H1 (cell line): ENCODE measurements around the gene IP6K3. TPM values are rescaled to one million over a fixed set of nuclear protein-coding genes. Genes with fewer than 3 reads are reported as not detected.
A peak's percentile ranks its signal among the peaks of the same experiment; 100 is the strongest.

Experiments
- CTCF ChIA-PET: fragments of 300-600 bp; sonication (Branson Sonifier 250); formaldehyde crosslinking; loops from one replicate; lab custom pipeline; 2021; ENCODE audit not compliant: partially characterized antibody; lab: Charles Lee
- POLR2A ChIA-PET: fragments of 300-600 bp; sonication (Branson Sonifier 250); formaldehyde crosslinking; loops from one replicate; lab custom pipeline; 2021; ENCODE audit warnings: inconsistent platforms; ENCODE audit not compliant: partially characterized antibody; lab: Charles Lee
- DNase-seq, 2 experiments: peaks; one replicate each; pipeline versions ENCODE4 v3.0.0 to v3.0.0-alpha.2; 2010 to 2022; ENCODE audit warnings: low spot score in 2 of 2, low read depth in 1 of 2, mixed read lengths in 1 of 2
- FAIRE-seq: peaks from 2 replicates; lab custom pipeline; 2011; peaks lifted over from hg19 to GRCh38; lab: Jason Lieb, UNC
- H2AFZ ChIP-seq: 2 replicates; pipeline ENCODE4 v1.8.1; 2012; ENCODE audit warnings: low read length, inconsistent platforms
- H2AK5ac ChIP-seq: 2 replicates; pipeline ENCODE4 v1.6.1; 2013; ENCODE audit warnings: low read depth, low read length
- H2BK120ac ChIP-seq: replicated peaks from 2 replicates; pipeline ENCODE3; 2013; ENCODE audit warnings: low read depth, low read length, inconsistent platforms
- H2BK12ac ChIP-seq: 2 replicates; pipeline ENCODE4 v1.6.1; 2013; ENCODE audit warnings: low read depth, low read length
- H2BK15ac ChIP-seq: 2 replicates; pipeline ENCODE4 v1.6.1; 2013; ENCODE audit warnings: low read length
- H2BK20ac ChIP-seq: 2 replicates; pipeline ENCODE4 v1.6.1; 2013; ENCODE audit warnings: low read length
- H2BK5ac ChIP-seq: 2 replicates; pipeline ENCODE4 v1.6.1; 2013; ENCODE audit warnings: low read depth, low read length
- H3K14ac ChIP-seq: 2 replicates; pipeline ENCODE4 v1.6.1; 2013; ENCODE audit warnings: inconsistent platforms; ENCODE audit not compliant: insufficient read length
- H3K18ac ChIP-seq: 2 replicates; pipeline ENCODE4 v1.6.1; 2013; ENCODE audit warnings: low read length; ENCODE audit errors: extremely low read depth
- H3K23ac ChIP-seq: 2 replicates; pipeline ENCODE4 v1.6.1; 2013; ENCODE audit warnings: inconsistent platforms; ENCODE audit not compliant: insufficient read length
- H3K23me2 ChIP-seq: 2 replicates; pipeline ENCODE4 v1.6.1; 2013; ENCODE audit warnings: low read depth, low read length
- H3K27ac ChIP-seq: 2 replicates; pipeline ENCODE4 v1.6.1; 2011; ENCODE audit warnings: low read depth, low read length, inconsistent platforms
- H3K27me3 ChIP-seq, 4 experiments: replicated peaks in 1 of 4; 1 replicate in 1 of 4; 2 replicates in 3 of 4; pipeline versions ENCODE4 v1.6.1 to v1.8.1; 2011 to 2013; ENCODE audit warnings: low read length in 3 of 4, mild to moderate bottlenecking in 3 of 4, inconsistent platforms in 2 of 4, mixed read lengths in 2 of 4, moderate library complexity in 1 of 4; ENCODE audit not compliant: control insufficient read depth in 3 of 4, insufficient read depth in 3 of 4; ENCODE audit errors: extremely low read depth in 1 of 4
- H3K36me3 ChIP-seq, 4 experiments: 2 replicates each; pipeline versions ENCODE4 v1.6.1 to v1.8.1; 2011 to 2013; ENCODE audit warnings: mild to moderate bottlenecking in 4 of 4, low read length in 3 of 4, moderate library complexity in 2 of 4, control low read depth in 1 of 4, inconsistent platforms in 1 of 4; ENCODE audit not compliant: insufficient read depth in 4 of 4, control insufficient read depth in 2 of 4
- H3K4ac ChIP-seq: replicated peaks from 2 replicates; pipeline ENCODE3; 2013; ENCODE audit warnings: low read length, low read depth, mixed read lengths, inconsistent platforms; ENCODE audit not compliant: insufficient read length
- H3K4me1 ChIP-seq, 4 experiments: replicated peaks in 1 of 4; 1 replicate in 1 of 4; 2 replicates in 3 of 4; pipeline versions ENCODE4 v1.6.1 to v1.8.1; 2011 to 2013; ENCODE audit warnings: low read length in 3 of 4, inconsistent platforms in 2 of 4, mixed read lengths in 1 of 4; ENCODE audit not compliant: insufficient read depth in 4 of 4, control insufficient read depth in 3 of 4
- H3K4me2 ChIP-seq, 2 experiments: 2 replicates each; pipeline versions ENCODE4 v1.6.1 to v1.8.1; 2011 to 2013; ENCODE audit warnings: low read depth in 2 of 2, low read length in 2 of 2, control low read depth in 1 of 2, inconsistent platforms in 1 of 2, mild to moderate bottlenecking in 1 of 2; ENCODE audit not compliant: insufficient read depth in 1 of 2
- H3K4me3 ChIP-seq, 4 experiments: fragments of 200-600, 300-600 bp in 1 of 4; sonication (generic), shearing (Covaris generic), sonication (Bioruptor Twin) in 1 of 4; 2 replicates each; pipeline versions ENCODE4 v1.5.1 to v1.8.1; 2011 to 2016; ENCODE audit warnings: low read length in 4 of 4, low read depth in 3 of 4, control low read depth in 2 of 4, inconsistent platforms in 2 of 4, mild to moderate bottlenecking in 2 of 4, mixed read lengths in 1 of 4, moderate library complexity in 1 of 4; ENCODE audit not compliant: insufficient read depth in 2 of 4; ENCODE audit errors: extremely low read depth in 1 of 4
- H3K56ac ChIP-seq: replicated peaks from 2 replicates; pipeline ENCODE3; 2013; ENCODE audit warnings: low read depth, mild to moderate bottlenecking, mixed read lengths, low read length, inconsistent platforms; ENCODE audit not compliant: insufficient read length
- H3K79me1 ChIP-seq: 2 replicates; pipeline ENCODE4 v1.6.1; 2013; ENCODE audit warnings: low read depth, low read length, control low read depth
- H3K79me2 ChIP-seq, 2 experiments: 2 replicates each; pipeline versions ENCODE4 v1.6.1 to v1.8.1; 2012 to 2013; ENCODE audit warnings: low read length in 2 of 2, mild to moderate bottlenecking in 2 of 2, inconsistent platforms in 1 of 2; ENCODE audit not compliant: insufficient read depth in 2 of 2, control insufficient read depth in 1 of 2
- H3K9ac ChIP-seq, 4 experiments: replicated peaks in 1 of 4; 1 replicate in 1 of 4; 2 replicates in 3 of 4; pipeline versions ENCODE4 v1.6.1 to v1.8.1; 2011 to 2013; ENCODE audit warnings: low read depth in 3 of 4, low read length in 3 of 4, control low read depth in 2 of 4, mild to moderate bottlenecking in 2 of 4, moderate library complexity in 2 of 4, inconsistent platforms in 1 of 4; ENCODE audit errors: extremely low read depth in 1 of 4
- H3K9me3 ChIP-seq, 2 experiments: 2 replicates each; pipeline versions ENCODE4 v1.6.1 to v1.8.1; 2012 to 2013; ENCODE audit warnings: mild to moderate bottlenecking in 2 of 2, moderate library complexity in 2 of 2, control low read depth in 1 of 2, inconsistent platforms in 1 of 2, low read depth in 1 of 2, low read length in 1 of 2, mixed read lengths in 1 of 2; ENCODE audit not compliant: insufficient read depth in 2 of 2
- H4K20me1 ChIP-seq, 2 experiments: replicated peaks in 1 of 2; 2 replicates each; pipeline versions ENCODE3 to v1.8.1; 2011 to 2013; ENCODE audit warnings: inconsistent platforms in 2 of 2, low read length in 2 of 2, mild to moderate bottlenecking in 1 of 2; ENCODE audit not compliant: insufficient read depth in 2 of 2, control insufficient read depth in 1 of 2
- H4K5ac ChIP-seq: 2 replicates; pipeline ENCODE4 v1.6.1; 2013; ENCODE audit warnings: low read length, low read depth, mixed read lengths, inconsistent platforms; ENCODE audit not compliant: insufficient read length
- H4K8ac ChIP-seq: 2 replicates; pipeline ENCODE4 v1.8.0; 2013; ENCODE audit warnings: mild to moderate bottlenecking, moderate library complexity, low read length, inconsistent platforms; ENCODE audit not compliant: insufficient read depth; ENCODE audit errors: extremely low read depth
- H4K91ac ChIP-seq: replicated peaks from 2 replicates; pipeline ENCODE3; 2013; ENCODE audit warnings: low read length, mixed read lengths, inconsistent platforms; ENCODE audit not compliant: insufficient read length
- CEBPB ChIP-seq: IDR thresholded peaks from 2 replicates; pipeline ENCODE4 v1.6.1; 2012; ENCODE audit warnings: low read depth, low read length
- CTBP2 ChIP-seq: IDR thresholded peaks from 2 replicates; pipeline ENCODE4 v1.7.0; 2011; ENCODE audit warnings: borderline replicate concordance, mild to moderate bottlenecking, moderate library complexity, mixed read lengths, low read length; ENCODE audit not compliant: insufficient read depth, insufficient read length
- HDAC2 ChIP-seq, 2 experiments: fragments of 300-600 bp in 1 of 2; sonication (generic) in 1 of 2; IDR thresholded peaks; 2 replicates each; pipeline ENCODE4 v1.6.1; 2011 to 2012; ENCODE audit warnings: low read depth in 2 of 2, low read length in 2 of 2, mild to moderate bottlenecking in 2 of 2, moderate library complexity in 2 of 2, borderline replicate concordance in 1 of 2, inconsistent platforms in 1 of 2
- SIN3A ChIP-seq, 2 experiments: IDR thresholded peaks in 1 of 2; conservative IDR thresholded peaks in 1 of 2; 2 replicates each; pipeline ENCODE4 v1.6.1; 2011 to 2012; ENCODE audit warnings: low read length in 2 of 2, improper control_type of control experiment in 1 of 2, low read depth in 1 of 2, mild to moderate bottlenecking in 1 of 2
- SP1 ChIP-seq: IDR thresholded peaks from 2 replicates; pipeline ENCODE4 v1.6.1; 2011; ENCODE audit warnings: low read depth, low read length
- SRF ChIP-seq: IDR thresholded peaks from 2 replicates; pipeline ENCODE4 v1.6.1; 2011; ENCODE audit warnings: mild to moderate bottlenecking, low read depth, low read length, moderate library complexity
- TAF1 ChIP-seq: IDR thresholded peaks from 2 replicates; pipeline ENCODE4 v1.6.1; 2011; ENCODE audit warnings: mild to moderate bottlenecking, low read depth, low read length
- TAF7 ChIP-seq: optimal IDR thresholded peaks from 2 replicates; pipeline ENCODE3; 2011; ENCODE audit warnings: low read depth, mild to moderate bottlenecking, inconsistent platforms, low read length, moderate library complexity, borderline replicate concordance
- WGBS, 2 experiments: shearing (Covaris generic) in 1 of 2; methylation state at CpG; one replicate each; pipeline versions ENCODE4 v1.1.6 to v1.1.7; 2013 to 2015; ENCODE audit warnings: low lambda C conversion rate in 2 of 2, mixed read lengths in 2 of 2, inconsistent platforms in 1 of 2, low coverage in 1 of 2, missing lambda C conversion rate in 1 of 2; ENCODE audit not compliant: insufficient replicate concordance in 2 of 2, insufficient coverage in 1 of 2, insufficient read length in 1 of 2; ENCODE audit errors: extremely low coverage in 1 of 2, missing lambda C conversion rate in 1 of 2; 5-methylcytosine and 5-hydroxymethylcytosine counted together
- polyA plus RNA-seq, 7 experiments: library from polyadenylated mRNA; depleted of rRNA in 3 of 7; stranded (reverse) in 5 of 7; unstranded in 2 of 7; fragments of >200 nt in 5 of 7; fragments of 200-250 nt in 2 of 7; gene quantifications; 1 replicate in 5 of 7; 2 replicates in 1 of 7; 4 replicates in 1 of 7; pipeline versions ENCODE4 v1.2.1 to v1.2.3, GENCODE V29; 2011 to 2013; ENCODE audit warnings: missing spikeins in 2 of 7, mixed read lengths in 2 of 7
- total RNA-seq: library from RNA; stranded (reverse); fragmentation: NEBNext Ultra II Directional; extraction: Animal tissue kit (Norgen Biotek cat#: 25700); gene quantifications from 2 replicates; pipeline ENCODE4 v1.2.1, GENCODE V29; 2021
- TF ChIP-seq, protein P1 (sequence below), 3 experiments: IDR thresholded peaks; 1 replicate in 2 of 3; 2 replicates in 1 of 3; pipeline versions ENCODE4 v1.5.1 to v1.6.1; 2011; ENCODE audit warnings: low read length in 3 of 3, mild to moderate bottlenecking in 3 of 3, inconsistent platforms in 2 of 3, low read depth in 1 of 3, moderate library complexity in 1 of 3; ENCODE audit not compliant: insufficient read depth in 1 of 3; ENCODE audit errors: control extremely low read depth in 1 of 3
- TF ChIP-seq, protein P2 (sequence below): IDR thresholded peaks from 2 replicates; pipeline ENCODE4 v1.6.1; 2012; ENCODE audit warnings: inconsistent platforms

The IP6K3 gene
- total and polyA plus RNA-seq, 2 of the 8 experiments (the other 6 are each of a cell fraction or from before 2014, with no cell fraction given): 0.22 to 0.73 TPM

DNA sequence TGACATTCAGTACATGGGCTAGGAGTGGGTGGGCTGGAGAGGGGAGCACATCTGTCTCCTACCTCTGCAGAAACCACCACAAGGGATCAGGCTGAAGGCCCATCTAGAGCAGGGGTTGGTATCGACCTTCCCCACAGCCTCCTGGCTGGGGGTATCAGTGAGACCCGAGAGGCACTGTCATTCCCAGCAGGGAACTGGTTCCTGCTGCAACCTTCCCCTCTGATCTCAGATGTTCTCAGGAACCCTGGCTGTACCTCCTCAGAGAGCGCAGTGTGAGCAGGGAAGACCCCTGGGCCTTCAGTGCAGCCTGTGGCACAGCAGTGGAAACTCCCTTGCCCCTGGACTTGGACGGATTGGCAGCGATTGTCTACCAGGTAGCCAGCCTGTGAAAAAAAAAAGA is 7.8 kb downstream of the IP6K3 start:
- H3K9me3 ChIP-seq: no peaks in the 10 kb centered on the region
- H2BK120ac ChIP-seq: no peak overlapping the region
- H3K79me1 ChIP-seq: no peaks in the 10 kb centered on the region
- ChIA-PET CTCF (interaction anchor here (0.6 to 1.9 kb wide), 8 partner anchors 11 to 1525 kb away, joined by 3 to 9 read pairs (median 4); no protein-coding TSS in a partner anchor), POLR2A (interaction anchor here (0.9 kb wide), 1 partner anchor 10 kb away, joined by 3 read pairs; no protein-coding TSS in a partner anchor)
- no peak overlapping the region for H3K56ac ChIP-seq
- H4K20me1 ChIP-seq: no peaks in the 10 kb centered on the region
- no peak overlapping the region for H4K91ac ChIP-seq
- no peaks in the 10 kb centered on the region for H3K23me2 ChIP-seq
- H3K23ac ChIP-seq: no peak overlapping the region
- no peak overlapping the region for H2AK5ac ChIP-seq
- no peak overlapping the region for H2BK20ac ChIP-seq
- H3K79me2 ChIP-seq: no peaks in the 10 kb centered on the region
- WGBS, 2 experiments: 92% methylated on average over 5 of the region's 5 CpGs; no CpG with 5 or more reads in 1 of the 2 experiments
- no peak for DNase-seq
- H3K4me1 ChIP-seq: peaks cover 0 to 3% (median 0%) of the 10 kb centered on the region in 4 experiments; a peak in 1 of 7 replicates
- H3K18ac ChIP-seq: no peak overlapping the region
- no peak overlapping the region for H3K4me2 ChIP-seq
- no peak overlapping the region for H4K8ac ChIP-seq
- H3K9ac ChIP-seq: no peak overlapping the region
- peak overlapping the region; percentile 72; the same call in 1 of the 2 replicates for H2BK15ac ChIP-seq
- H3K36me3 ChIP-seq: no peaks in the 10 kb centered on the region
- H3K27me3 ChIP-seq: no peaks in the 10 kb centered on the region; a peak in 2 of 7 replicates
- no peak for FAIRE-seq
- H2BK5ac ChIP-seq: no peak overlapping the region
- H3K14ac ChIP-seq: no peak overlapping the region
- no peak overlapping the region for H2AFZ ChIP-seq
- no peak overlapping the region for H4K5ac ChIP-seq
- no peak overlapping the region for H3K4ac ChIP-seq
- no peak overlapping the region for H3K4me3 ChIP-seq
- no peak overlapping the region for H3K27ac ChIP-seq
- no peak overlapping the region; the same call in 1 of the 2 replicates for H2BK12ac ChIP-seq
- TF ChIP-seq CTBP2 (no peak), SP1 (no peak), SRF (no peak), HDAC2 (IDR thresholded peaks at IDR 0.05; ENCODE audit: borderline replicate concordance in 1 of 2, low read depth in 2 of 2, low read length in 2 of 2) (no peak), TAF7 (no peak), TAF1 (no peak), SIN3A (conservative IDR thresholded peaks at IDR 0.05 in 1 of 2, IDR thresholded peaks at IDR 0.05 in 1 of 2; ENCODE audit: low read depth in 1 of 2, low read length in 2 of 2) (no peak), CEBPB (no peak)
- TF ChIP-seq, protein P1, sequence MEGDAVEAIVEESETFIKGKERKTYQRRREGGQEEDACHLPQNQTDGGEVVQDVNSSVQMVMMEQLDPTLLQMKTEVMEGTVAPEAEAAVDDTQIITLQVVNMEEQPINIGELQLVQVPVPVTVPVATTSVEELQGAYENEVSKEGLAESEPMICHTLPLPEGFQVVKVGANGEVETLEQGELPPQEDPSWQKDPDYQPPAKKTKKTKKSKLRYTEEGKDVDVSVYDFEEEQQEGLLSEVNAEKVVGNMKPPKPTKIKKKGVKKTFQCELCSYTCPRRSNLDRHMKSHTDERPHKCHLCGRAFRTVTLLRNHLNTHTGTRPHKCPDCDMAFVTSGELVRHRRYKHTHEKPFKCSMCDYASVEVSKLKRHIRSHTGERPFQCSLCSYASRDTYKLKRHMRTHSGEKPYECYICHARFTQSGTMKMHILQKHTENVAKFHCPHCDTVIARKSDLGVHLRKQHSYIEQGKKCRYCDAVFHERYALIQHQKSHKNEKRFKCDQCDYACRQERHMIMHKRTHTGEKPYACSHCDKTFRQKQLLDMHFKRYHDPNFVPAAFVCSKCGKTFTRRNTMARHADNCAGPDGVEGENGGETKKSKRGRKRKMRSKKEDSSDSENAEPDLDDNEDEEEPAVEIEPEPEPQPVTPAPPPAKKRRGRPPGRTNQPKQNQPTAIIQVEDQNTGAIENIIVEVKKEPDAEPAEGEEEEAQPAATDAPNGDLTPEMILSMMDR (IDR thresholded peaks at IDR 0.05; ENCODE audit: control extremely low read depth in 1 of 3, insufficient read depth in 1 of 3, low read depth in 1 of 3, low read length in 3 of 3): no peak
- TF ChIP-seq, protein P2, sequence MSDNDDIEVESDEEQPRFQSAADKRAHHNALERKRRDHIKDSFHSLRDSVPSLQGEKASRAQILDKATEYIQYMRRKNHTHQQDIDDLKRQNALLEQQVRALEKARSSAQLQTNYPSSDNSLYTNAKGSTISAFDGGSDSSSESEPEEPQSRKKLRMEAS: no peak
